HG03342 (cell line): ENCODE data around the gene MTG1.

Experiments used
- ATAC-seq: cut with Tn5 transposase; IDR thresholded peaks from one replicate; pipeline ENCODE4 v1.9.1; 2021; ENCODE audit warnings: mild to moderate bottlenecking, moderate library complexity; ENCODE audit not compliant: unreplicated experiment

MTG1 gene

DNA sequence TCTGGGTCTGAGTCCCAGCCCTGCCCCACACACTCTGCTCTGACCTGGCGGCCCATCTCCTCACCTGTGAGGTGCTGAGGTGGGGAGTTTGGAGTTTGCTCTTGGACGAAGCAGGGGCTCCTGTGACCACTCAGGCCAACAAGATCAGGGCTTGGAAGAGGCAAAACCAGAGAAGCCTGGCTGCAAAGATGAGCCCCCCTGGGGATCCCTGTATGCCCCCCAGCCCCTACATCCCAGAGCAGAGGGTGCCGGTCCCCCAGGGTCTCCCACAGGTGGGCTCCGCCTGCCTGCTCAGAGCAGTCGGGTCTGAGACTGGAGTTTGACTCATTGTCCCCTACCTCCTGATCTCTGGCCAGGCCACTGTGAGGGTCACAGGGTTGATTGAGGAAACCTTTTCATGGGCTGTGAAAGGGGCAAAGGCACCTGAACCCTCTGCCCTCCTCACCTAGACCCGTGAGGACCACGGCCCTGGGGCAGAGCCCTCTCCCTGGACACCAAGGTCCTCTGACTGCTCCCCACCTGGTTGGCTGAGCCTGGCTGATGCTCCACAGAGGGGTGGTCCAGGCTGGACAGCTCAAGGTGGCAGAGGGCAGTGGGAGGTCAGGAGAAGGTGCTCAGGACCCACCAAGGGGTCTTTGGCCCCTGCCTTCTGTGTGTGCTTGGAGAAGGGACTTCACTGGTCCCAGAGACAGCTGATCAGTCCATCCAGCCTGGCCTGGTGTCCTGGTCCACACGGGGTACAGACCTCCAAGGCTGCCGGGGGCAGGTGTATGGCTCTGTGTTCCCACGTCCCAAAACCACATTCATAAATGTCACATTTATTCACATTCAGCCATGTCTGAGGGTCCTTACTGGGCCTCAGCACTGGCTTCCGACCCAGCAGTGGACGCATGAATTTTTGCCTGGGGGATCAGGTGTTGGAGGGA lies 50.6 kb downstream of the MTG1 start:
- ATAC-seq = no peak

DNA sequence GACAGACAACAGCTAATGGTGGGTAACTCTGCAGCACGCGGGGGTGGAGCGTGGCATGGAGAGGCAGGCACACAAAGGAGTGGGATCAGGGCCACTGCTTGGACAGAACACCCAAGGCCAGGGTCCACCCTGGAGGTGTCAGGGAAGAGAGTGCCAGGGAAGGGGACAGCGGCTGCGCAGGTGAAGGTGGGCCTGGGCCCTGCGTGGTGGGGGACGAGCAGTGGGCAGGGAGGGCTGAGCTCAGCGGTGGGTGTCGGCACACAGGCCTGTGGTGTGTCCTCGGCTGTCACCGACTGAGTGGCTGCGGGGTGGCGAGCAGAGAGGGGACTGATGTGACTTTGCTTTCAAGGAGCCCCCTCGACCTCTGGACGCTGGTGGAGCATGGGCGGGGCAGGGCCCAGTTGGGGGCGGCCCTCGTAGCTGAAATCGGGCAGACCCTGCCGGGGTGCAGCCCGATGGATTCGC lies 51.3 kb downstream of the MTG1 start:
- ATAC-seq = no peak

DNA sequence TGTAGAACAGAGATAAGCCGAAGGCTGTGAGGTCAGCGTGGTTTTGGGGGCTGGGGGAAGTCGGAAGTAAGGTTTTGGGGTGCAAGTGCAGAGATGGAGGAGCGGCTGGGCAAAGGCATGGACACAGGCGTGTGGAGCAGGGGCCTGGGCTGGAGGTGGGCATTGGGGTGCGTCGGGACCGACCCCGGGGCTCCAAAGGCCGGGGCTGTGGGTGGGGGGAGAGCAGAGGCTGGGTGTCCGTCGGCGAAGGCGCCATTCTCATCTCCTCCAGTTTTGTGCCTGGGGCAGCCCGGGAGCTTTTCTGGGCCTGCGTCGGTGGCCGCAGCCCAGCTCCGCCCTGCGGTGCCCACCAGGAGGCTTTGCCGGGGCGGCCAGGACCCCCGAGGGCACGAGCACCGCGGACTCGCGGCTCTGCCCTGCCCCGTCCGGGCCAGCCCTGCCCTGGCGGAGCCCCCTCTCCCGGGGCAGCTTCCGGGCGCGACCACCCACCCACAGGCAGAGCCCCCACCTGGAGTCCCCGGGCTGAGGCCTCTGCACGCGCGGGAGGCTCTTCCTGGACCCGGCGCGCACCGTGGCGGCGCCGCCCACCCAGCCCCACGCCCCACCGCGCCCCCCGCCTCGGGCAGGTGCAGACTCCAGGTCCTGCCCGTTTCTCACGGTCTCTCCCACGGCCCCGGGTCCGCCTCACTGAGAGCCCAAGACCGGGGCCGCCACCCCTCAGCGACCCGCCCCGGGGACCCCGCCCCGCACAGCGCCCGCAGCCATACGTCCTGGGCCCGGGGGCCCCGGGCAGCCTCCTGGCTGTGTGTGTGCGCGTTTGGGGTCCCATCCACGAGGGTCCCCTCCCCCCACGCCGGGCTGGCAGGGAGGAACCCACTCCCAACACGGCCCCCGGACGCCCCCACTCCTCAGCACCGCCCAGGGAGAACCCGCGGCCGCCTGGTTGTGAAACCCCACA lies 52.1 kb downstream of the MTG1 start:
- no peak for ATAC-seq

DNA sequence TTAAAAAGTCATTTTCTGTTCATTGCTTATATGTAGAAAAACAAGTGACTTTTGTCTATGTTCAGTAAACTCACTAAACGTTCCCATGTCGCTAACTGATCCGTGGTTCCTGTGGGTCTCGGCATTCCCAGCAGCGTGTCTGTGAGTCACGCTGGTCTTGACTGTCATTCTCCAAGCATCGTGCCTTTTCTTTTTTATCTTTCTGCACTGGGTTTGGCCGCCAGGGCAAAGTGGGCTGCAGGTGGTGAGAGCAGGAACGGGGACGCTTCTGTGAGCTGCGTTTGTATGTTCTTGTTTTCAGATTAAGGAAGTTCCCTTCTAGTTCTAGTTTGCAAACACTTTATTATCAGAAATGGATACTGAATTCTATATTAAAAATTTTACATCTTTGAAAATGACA lies 53.0 kb downstream of the MTG1 start:
- ATAC-seq = no peak

DNA sequence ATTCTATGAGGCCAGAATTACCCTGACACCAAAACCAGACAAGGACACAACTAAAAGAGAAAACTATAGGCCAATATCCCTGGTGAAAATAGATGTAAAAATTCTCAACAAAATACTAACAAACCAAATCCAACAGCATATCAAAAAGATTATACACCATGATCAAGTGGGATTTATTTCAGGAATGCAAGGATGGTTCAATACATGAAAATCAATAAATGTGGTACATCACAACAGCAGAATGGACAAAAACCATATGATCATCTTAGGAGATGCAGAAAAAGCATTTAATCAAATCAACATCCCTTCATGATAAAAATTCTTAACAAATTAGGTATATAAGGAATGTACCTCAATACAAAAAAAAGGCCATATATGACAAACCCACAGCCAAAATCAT lies 54.2 kb downstream of the MTG1 start:
- ATAC-seq = no peak

DNA sequence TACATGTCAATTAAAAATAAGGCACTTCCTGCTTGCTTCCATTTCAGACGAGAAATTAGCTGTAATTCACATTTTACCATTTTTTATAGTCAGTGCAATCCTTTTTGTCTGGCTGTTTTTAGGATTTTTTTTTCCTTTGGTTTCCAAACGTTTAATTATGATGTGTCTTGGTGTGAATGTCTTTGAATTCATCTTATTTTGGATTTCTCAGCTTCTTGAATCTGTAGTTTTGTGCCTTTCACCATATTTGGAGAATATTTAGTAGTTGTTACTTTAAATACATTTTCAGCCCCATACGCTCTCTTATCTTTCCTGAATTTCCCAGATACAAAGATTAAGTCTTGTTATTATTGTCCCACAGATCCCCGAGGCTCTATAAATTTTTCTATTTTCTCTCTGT lies 57.4 kb downstream of the MTG1 start:
- ATAC-seq = no peak

DNA sequence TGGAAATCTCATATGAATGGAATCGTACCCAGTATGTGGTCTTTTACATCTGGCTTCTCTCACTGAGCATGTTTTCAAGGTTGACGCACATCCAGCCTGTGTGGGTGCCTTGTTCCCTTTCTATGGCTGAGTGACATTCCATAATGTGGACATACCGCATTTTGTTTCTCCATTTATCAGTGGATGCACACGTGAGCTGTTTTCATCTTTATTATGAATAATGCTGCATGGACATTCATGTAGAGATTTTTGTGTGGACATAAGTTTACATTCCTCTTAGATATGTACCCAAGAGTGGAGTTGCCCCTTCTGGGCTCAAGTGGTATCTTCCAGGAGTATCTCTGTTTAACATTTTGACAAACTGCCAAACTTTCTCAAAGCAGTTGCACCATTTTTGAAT lies 58.5 kb downstream of the MTG1 start:
- ATAC-seq = no peak

DNA sequence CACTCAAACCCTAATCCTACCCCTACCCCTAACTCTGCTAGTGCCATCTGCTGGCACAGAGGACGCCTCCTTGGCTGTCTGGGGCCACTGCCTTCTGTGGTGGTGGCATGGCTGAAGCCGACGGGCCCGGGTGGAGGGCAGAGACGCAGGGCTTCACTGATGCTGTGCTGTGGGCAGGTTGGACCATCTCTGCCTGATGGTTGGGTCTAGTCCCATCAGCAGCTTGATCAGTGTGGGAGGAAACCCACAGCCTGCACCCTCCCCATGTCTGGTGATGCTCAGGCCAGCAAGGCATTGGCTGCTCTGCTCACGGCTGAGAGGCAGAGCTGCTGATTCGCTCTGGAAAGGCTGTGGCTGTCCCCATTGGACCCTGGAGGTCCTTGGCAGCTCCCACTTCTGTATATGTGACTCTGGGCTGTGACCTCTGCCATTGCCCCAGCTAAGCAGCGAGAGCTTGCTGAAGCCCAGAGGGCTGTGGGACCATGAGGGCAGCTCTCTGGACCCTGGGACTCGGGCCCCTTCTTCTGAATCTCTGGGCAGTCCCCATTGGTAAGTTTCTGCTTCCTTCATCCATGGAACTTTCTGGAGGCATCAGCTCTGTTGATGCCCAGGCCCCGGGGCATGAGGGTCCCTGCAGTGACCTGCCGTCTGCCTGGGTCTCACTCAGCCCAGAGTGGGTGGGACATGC lies 59.7 kb downstream of the MTG1 start, which contains the start of gene SCART1:
Gene SCART1, plus strand, starts transcription at position 430 of the 688 bp plus-strand sequence. Its CDS starts 53 bp downstream, at position 483.
- no peak for ATAC-seq

DNA sequence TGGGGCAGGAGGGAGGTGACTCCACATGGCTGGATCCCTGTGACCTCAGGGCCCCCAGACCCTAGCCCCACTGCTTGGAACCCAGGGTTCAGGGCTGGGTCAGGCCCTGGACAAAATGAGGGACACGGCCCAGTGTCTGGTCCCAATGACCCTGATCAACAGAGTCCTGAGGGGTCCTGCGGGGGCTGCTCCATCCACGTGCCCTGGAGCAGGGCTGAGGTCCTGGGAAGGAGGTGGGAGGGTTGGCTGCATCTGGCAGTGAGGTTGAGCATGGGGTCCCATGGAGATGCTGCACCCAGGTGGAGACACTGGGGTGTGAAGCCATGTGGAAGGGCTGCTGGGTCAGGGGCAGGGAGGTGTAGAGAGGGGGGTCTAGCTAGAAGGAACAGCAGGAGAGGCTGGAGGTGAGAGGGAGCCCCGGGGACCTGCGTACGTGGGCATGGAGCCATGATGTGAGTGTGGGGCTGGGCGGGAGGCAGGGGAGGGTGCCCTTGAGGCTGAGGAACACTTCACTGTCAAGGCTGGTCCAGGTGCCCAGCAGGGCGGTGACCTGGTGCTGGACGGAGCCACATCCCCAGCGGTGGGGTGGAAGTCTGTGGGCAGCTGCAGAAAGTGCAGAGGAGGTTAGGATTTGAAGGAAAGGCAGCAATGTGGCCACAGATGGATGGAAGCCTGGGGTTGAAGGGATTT lies 60.4 kb downstream of the MTG1 start:
- ATAC-seq = no peak

DNA sequence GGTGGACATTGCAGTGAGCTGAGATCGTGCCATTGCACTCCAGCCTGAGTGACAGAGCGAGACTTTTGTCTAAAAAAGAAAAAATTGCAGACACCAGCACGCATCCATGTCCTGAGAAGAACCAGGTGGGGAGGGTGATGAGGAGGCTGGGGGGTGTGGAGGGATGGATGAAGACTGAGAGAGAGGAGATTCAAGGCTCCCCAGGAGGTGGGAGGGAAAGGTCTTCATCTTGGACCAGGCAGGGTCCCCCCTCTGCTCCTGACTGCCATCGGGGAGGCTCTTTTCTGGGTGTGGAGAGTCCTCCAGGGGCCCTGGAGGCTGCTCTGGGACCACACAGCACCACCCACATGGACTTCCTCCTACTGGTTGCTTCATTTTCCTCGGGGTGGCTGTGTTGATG lies 61.2 kb downstream of the MTG1 start:
- ATAC-seq = no peak

DNA sequence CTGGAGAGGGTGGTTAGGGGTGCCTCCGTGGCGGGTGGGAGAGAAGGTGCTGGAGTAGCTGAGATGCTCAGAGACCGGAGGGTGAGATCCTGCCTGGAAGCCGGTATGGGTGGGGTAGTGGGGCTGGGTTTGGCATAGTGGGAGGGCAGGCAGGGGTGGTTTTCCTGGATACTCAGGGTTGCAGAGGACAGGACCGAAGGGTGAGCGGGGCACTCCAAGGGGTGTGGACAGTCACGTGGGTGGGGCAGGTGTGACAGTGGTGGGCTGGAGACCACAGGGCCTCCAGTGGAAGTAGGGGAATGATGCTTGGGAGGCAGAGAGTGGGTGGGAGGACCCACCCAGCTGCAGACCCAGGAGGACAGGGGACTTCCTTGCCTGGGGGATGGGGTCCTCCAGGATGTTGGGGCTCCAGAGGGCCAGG lies 61.7 kb downstream of the MTG1 start:
- ATAC-seq = no peak

DNA sequence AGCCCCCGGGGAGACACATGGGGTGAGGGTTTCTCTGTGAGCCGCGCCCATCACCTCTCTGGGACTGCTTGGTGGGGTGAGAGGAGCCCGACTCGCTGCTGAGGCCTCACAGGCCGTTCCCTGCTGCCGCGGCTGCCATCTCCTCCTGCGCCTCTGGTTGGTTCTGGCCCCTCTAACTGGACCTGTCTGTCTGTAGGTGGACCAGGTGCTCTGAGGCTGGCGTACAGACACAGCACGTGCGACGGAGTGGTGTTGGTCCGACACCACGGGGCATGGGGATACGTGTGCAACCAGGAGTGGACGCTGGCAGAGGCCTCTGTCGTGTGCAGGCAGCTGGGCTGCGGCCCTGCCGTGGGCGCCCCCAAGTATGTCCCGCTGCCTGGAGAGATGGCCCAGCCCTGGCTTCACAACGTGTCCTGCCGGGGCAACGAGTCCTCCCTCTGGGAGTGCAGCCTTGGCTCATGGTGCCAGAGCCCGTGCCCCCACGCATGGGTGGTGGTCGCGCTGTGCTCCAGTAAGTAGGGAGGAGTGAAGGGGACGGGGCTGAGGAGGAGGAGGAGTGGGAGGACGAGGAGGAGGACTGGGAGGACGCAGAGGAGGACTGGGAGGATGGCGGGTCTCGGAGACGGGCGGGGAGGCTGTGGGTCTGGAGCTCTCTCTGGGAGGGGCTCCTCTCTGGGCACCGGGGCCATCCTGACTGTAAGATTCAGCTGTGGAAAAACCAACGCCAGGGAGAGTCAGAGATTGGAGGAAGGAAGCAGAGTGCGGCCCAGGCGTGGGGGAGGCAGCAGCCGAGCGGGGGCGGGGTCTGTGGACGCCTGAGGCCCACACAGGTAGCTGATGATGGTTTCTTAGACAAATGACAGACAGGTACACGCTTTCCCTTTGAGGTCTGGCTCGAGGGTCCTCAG lies 62.3 kb downstream of the MTG1 start:
- ATAC-seq = no peak

DNA sequence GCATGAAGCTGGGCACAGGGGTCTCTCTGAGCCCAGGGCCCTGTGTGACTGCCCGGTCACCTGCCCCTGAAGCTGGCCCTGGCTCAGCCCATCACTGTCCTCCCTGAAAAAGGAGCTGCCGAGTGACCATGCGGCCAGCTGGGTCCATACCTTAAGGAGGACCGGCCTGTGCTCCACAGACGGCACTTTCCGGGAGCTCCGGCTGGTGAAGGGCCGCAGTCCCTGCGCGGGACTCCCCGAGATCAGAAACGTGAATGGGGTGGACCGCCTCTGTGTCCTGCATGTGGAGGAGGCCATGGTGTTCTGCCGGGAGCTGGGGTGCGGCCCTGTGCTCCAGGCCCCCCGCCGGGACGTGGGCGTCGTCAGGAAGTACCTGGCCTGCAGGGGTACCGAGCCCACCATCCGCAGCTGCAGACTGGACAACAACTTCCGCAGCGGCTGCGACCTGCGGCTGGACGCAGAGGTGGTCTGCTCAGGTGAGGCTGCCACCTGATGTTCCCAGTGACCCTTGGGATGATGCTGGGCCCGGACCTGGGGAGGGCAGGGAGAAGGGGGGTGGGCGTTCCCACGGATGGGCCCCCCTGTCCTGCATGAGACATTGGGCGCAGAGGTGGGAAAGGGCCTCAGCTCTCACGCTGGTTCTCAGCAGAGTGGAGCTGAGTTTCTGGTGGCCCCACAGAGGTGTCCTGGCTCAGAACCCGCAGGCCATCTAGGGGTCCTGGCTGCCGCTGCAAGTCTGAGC lies 63.3 kb downstream of the MTG1 start:
- ATAC-seq = no peak

DNA sequence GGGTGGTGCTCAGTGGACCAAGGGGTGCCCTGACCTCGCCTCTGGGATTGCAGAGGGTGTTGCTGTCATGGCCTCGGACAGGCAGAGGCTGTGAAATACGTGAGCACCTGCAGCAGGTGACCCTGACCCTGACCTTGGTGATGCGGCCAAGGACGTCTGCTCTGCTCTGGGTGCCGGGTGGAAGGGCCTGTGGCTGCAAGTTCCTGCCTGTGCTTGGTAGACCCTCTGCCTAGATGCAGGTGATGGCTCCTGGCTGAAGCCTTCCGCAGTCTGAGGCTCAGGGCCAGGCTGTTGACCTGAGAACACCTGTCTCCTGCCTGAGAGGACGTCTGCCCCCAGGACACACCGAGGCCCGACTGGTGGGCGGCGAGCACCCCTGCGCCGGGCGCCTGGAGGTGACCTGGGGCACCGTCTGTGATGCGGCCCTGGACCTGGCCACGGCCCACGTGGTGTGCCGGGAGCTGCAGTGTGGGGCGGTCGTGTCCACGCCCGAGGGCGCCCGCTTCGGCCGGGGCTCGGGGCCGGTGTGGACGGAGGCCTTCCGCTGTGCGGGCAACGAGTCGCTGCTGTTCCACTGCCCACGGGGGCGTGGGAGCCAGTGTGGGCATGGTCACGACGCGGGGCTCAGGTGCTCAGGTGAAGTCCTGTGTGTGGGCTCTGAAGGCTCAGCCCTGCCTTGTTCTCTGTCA lies 64.2 kb downstream of the MTG1 start:
- no peak for ATAC-seq

DNA sequence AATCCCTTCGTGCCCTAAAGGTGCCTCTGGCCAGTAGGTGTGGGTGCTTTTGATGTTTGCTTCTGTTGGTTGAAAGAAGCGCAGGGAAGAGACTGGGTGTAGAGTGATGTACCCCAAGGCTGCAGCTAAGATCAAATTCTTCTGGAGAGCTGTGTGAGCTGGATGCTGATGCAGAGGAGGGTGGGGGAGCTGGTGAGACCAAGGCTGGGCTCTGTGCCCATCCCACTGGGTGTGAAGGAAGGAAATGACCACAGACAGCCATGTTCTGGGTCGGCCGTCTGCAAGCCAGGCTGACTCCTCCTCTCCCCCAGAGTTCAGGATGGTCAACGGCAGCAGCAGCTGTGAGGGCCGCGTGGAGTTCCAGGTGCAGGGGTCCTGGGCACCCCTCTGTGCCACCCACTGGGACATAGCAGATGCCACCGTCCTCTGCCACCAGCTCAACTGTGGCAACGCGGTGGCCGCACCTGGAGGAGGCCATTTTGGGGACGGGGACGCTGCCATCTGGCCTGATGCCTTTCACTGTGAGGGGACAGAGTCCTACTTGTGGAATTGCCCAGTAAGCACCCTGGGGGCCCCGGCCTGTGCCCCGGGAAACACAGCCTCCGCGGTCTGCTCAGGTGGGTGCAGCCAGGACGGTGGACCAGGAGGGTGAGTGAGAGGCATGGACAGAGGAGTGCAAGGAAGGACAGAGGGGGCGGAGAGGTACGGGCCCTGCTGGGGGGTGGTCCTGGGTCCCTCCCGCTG lies 64.9 kb downstream of the MTG1 start:
- no peak for ATAC-seq

DNA sequence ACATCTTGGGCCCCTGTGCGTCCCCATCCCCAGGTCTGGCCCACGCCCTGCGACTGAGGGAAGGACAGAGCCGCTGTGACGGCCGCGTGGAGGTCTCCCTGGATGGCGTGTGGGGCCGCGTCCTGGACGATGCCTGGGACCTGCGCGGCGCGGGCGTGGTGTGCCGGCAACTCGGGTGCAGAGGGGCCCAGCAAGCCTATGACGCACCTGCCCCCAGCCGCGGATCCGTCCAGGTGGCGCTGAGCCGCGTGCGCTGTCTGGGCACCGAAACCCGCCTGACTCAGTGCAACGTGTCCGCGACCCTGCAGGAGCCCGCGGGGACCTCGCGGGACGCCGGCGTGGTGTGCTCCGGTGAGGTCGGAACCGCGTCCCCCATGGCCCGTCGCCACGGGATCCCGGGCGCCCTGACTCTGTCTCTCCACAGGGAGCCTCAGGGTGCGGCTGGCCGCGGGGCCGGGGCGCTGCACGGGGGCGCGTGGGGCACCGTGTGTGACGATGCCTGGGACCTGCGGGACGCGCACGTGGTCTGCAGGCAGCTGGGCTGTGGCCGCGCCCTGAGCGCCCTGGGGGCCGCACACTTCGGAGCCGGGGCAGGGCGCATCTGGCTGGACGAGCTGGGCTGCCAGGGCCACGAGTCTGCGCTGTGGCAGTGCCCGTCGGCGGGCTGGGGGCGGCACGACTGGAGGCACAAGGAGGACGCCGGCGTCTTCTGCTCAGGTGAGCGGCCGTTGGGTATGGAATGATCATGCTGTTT lies 65.7 kb downstream of the MTG1 start:
- no peak for ATAC-seq
